ENCODE measurements around the gene EME1.

- TF ChIP-seq GATA3 (IDR thresholded peaks at IDR 0.05; ENCODE audit: low read depth, low read length) = no peak
- no peak for TF ChIP-seq GATA2 (IDR thresholded peaks at IDR 0.05; ENCODE audit: low read depth, low read length)
Observed at GRCh38 chr17:50338645-50339044, 34.4 kb upstream of the EME1 start.
